Medulla oblongata (tissue), 1 donor: Measurements from ENCODE around the gene CD28.

Experiments used
- DNase-seq: peaks from one replicate; pipeline ENCODE4 v3.0.0-alpha.2; 2015; ENCODE audit errors: extremely low spot score

The CD28 gene

GRCh38 chr2:203714112-203714511 lies 7.7 kb downstream of the CD28 start:
- no peak for DNase-seq

- no peak for DNase-seq
Measured at GRCh38 chr2:203715744-203716143, 9.3 kb downstream of the CD28 start.

- DNase-seq: no peak
Measured at GRCh38 chr2:203718087-203718486, 11.6 kb downstream of the CD28 start.

- no peak for DNase-seq
Measured at GRCh38 chr2:203719456-203720410, 13.3 kb downstream of the CD28 start.

- no peak for DNase-seq
Measured at GRCh38 chr2:203720915-203721672, 14.7 kb downstream of the CD28 start.

- no peak for DNase-seq
Measured at GRCh38 chr2:203721781-203722300, 15.4 kb downstream of the CD28 start.

- no peak for DNase-seq
Measured at GRCh38 chr2:203722411-203722810, 16.0 kb downstream of the CD28 start.

GRCh38 chr2:203728321-203728720 lies 21.9 kb downstream of the CD28 start:
- DNase-seq: no peak

GRCh38 chr2:203730076-203730729 lies 23.8 kb downstream of the CD28 start:
- no peak for DNase-seq

GRCh38 chr2:203730883-203731282 lies 24.4 kb downstream of the CD28 start:
- DNase-seq: no peak

- DNase-seq: no peak
Measured at GRCh38 chr2:203732092-203732952, 25.9 kb downstream of the CD28 start.

GRCh38 chr2:203732953-203733510 lies 26.6 kb downstream of the CD28 start:
- DNase-seq: no peak

- no peak for DNase-seq
Measured at GRCh38 chr2:203733684-203734083, 27.2 kb downstream of the CD28 start.

GRCh38 chr2:203734276-203734983 lies 28.0 kb downstream of the CD28 start:
- DNase-seq: no peak

GRCh38 chr2:203737360-203737759 lies 30.9 kb downstream of the CD28 start:
- no peak for DNase-seq

GRCh38 chr2:203739351-203739750 lies 32.9 kb downstream of the CD28 start:
- no peak for DNase-seq

GRCh38 chr2:203740871-203741281 lies 34.4 kb downstream of the CD28 start:
- DNase-seq: no peak

- DNase-seq: no peak
Measured at GRCh38 chr2:203741566-203741965, 35.1 kb downstream of the CD28 start.

GRCh38 chr2:203743441-203743981 lies 37.1 kb downstream of the CD28 start:
- DNase-seq: no peak

- DNase-seq: no peak
Measured at GRCh38 chr2:203744091-203744490, 37.7 kb downstream of the CD28 start.
